Natural killer cell (primary cell): ENCODE measurements around the gene AATK. TPM values are rescaled to one million over a fixed set of nuclear protein-coding genes. Genes with fewer than 3 reads are reported as not detected.

Experiments
- ATAC-seq, 3 donors: fragments of 150-1000 bp in 2 of 3; fragments of 200-7000 bp in 1 of 3; cut with Tn5 transposase; 1 replicate in 1 of 3; 2 replicates in 2 of 3; pipeline ENCODE4 v1.10.0; 2021; ENCODE audit warnings: mild to moderate bottlenecking in 2 of 3, moderate library complexity in 2 of 3
- DNase-seq, 2 donors: peaks; one replicate each; pipeline versions ENCODE4 v3.0.0 to v3.0.0-alpha.2; 2013 to 2021; ENCODE audit warnings: mixed read lengths in 1 of 2
- H3K27ac ChIP-seq: one replicate; pipeline ENCODE4 v1.5.1; 2013; ENCODE audit warnings: mild to moderate bottlenecking, low read length
- H3K27me3 ChIP-seq: one replicate; pipeline ENCODE4 v1.6.1; 2013; ENCODE audit warnings: low read length; ENCODE audit not compliant: control insufficient read depth, insufficient read depth
- H3K36me3 ChIP-seq: one replicate; pipeline ENCODE4 v1.6.1; 2013; ENCODE audit warnings: low read length; ENCODE audit not compliant: control insufficient read depth, insufficient read depth
- H3K4me1 ChIP-seq: one replicate; pipeline ENCODE4 v1.6.1; 2013; ENCODE audit warnings: low read length; ENCODE audit not compliant: control insufficient read depth, insufficient read depth
- H3K4me3 ChIP-seq: one replicate; pipeline ENCODE4 v1.5.1; 2013; ENCODE audit warnings: low read length
- H3K9me3 ChIP-seq: one replicate; pipeline ENCODE4 v1.6.1; 2013; ENCODE audit warnings: low read length; ENCODE audit not compliant: control insufficient read depth, insufficient read depth
- H3K27ac Mint-ChIP-seq, 2 donors: one replicate each; pipeline ENCODE4 v1.8.0; 2022; ENCODE audit warnings: mild to moderate bottlenecking in 2 of 2, mixed read lengths in 2 of 2, moderate library complexity in 1 of 2
- H3K27me3 Mint-ChIP-seq, 2 donors: one replicate each; pipeline ENCODE4 v1.8.0; 2022; ENCODE audit warnings: low read depth in 2 of 2, mixed read lengths in 2 of 2
- H3K36me3 Mint-ChIP-seq: one replicate; pipeline ENCODE4 v1.8.0; 2022; ENCODE audit warnings: mixed read lengths
- H3K4me1 Mint-ChIP-seq, 2 donors: one replicate each; pipeline ENCODE4 v1.8.0; 2022; ENCODE audit warnings: mixed read lengths in 2 of 2
- H3K4me3 Mint-ChIP-seq: one replicate; pipeline ENCODE4 v1.8.0; 2022; ENCODE audit warnings: mild to moderate bottlenecking, moderate library complexity, mixed read lengths
- H3K9me3 Mint-ChIP-seq, 2 donors: one replicate each; pipeline ENCODE4 v1.8.0; 2022; ENCODE audit warnings: mixed read lengths in 2 of 2
- CTCF ChIP-seq: fragments of 200-600 bp; IDR thresholded peaks from one replicate; pipeline ENCODE4 v1.8.0; 2022; ENCODE audit warnings: antibody characterized with exemption
- WGBS: methylation state at CpG from one replicate; pipeline ENCODE4 v1.1.7; 2013; ENCODE audit warnings: missing lambda C conversion rate; ENCODE audit not compliant: insufficient coverage; 5-methylcytosine and 5-hydroxymethylcytosine counted together
- intact Hi-C: fragments of 100-400 bp; cut with micrococcal nuclease; formaldehyde crosslinking; loops from one replicate; pipeline ENCODE4 v1.14.2; 2022
- total RNA-seq, 4 donors: library from RNA; stranded (reverse); fragments of 120-200 nt in 1 of 4; gene quantifications; one replicate each; pipeline versions ENCODE4 v1.2.3 to v1.2.4, GENCODE V29; 2013 to 2022

AATK gene
- total RNA-seq, 3 donors from 2014 or later (not counting 1 experiment from before 2014, with no cell fraction given): 8.5 to 13.7 (median 10.4) TPM

- Histone ChIP-seq H3K4me1 (no peaks in the 10 kb centered on the region), H3K36me3 (no peaks in the 10 kb centered on the region), H3K9me3 (no peaks in the 10 kb centered on the region), H3K27ac (no peak overlapping the region), H3K4me3 (no peak overlapping the region), H3K27me3 (no peaks in the 10 kb centered on the region)
- Mint-ChIP-seq H3K9me3 (no peaks in the 10 kb centered on the region), H3K27ac (no peak overlapping the region), H3K27me3 (peaks cover 0 to 2% of the 10 kb centered on the region in 2 donors), H3K4me1 (no peaks in the 10 kb centered on the region), H3K36me3 (no peaks in the 10 kb centered on the region), H3K4me3 (no peak overlapping the region)
- WGBS: 92% methylated on average over 27 of the region's 27 CpGs
- DNase-seq (no peak), ATAC-seq (no peak)
- intact Hi-C loops: no loop called here
- TF ChIP-seq CTCF: no peak
Measured at GRCh38 chr17:81189670-81190530, 23.9 kb upstream of the AATK start.

- WGBS: 93% methylated on average over 7 of the region's 7 CpGs
Measured at GRCh38 chr17:81189016-81189415, 23.0 kb upstream of the AATK start.

DNA sequence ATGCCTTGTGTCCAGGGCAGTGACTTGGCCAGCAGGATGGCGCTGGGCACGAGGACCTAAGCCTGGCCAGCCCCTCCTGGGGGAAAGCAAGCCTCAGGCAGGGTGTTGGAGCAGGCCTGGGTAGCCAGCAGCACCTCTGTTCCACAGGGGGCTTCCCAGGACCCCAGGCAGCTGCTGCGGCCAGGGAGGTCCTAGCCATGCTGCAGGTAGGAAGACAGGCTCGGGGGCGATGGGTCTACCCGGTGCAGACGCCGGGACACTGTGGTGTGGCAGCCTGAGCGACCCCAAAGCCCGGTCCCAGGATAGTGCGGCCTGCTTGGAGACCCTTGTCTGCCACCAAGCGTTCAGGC, 22.4 kb upstream of the AATK start:
- no peaks in the 10 kb centered on the region for H3K36me3 ChIP-seq
- H3K27me3 ChIP-seq: no peaks in the 10 kb centered on the region
- intact Hi-C loops: no loop called here
- no peak for ATAC-seq
- H3K27ac ChIP-seq: no peak overlapping the region
- Mint-ChIP-seq H3K9me3 (no peaks in the 10 kb centered on the region), H3K27ac (no peak overlapping the region), H3K27me3 (peaks cover 0 to 2% of the 10 kb centered on the region in 2 donors), H3K4me3 (no peak overlapping the region), H3K4me1 (no peaks in the 10 kb centered on the region), H3K36me3 (no peaks in the 10 kb centered on the region)
- H3K4me1 ChIP-seq: no peaks in the 10 kb centered on the region
- 96% methylated on average over 12 of the region's 12 CpGs for WGBS
- no peaks in the 10 kb centered on the region for H3K9me3 ChIP-seq
- DNase-seq: no peak
- no peak for TF ChIP-seq CTCF
- no peak overlapping the region for H3K4me3 ChIP-seq

More at GRCh38 chr17:81189016-81189415, 23.0 kb upstream of the AATK start:
- no peak for TF ChIP-seq CTCF
- no peaks in the 10 kb centered on the region for H3K9me3 Mint-ChIP-seq
- peaks cover 0 to 2% of the 10 kb centered on the region in 2 donors for H3K27me3 Mint-ChIP-seq
- H3K4me3 Mint-ChIP-seq: no peak overlapping the region
- ATAC-seq (no peak), DNase-seq (no peak)
- H3K4me1 ChIP-seq: no peaks in the 10 kb centered on the region
- no peaks in the 10 kb centered on the region for H3K27me3 ChIP-seq
- H3K9me3 ChIP-seq: no peaks in the 10 kb centered on the region
- H3K4me3 ChIP-seq: no peak overlapping the region
- H3K36me3 ChIP-seq: no peaks in the 10 kb centered on the region
- intact Hi-C loops: no loop called here
- H3K27ac Mint-ChIP-seq: no peak overlapping the region
- no peak overlapping the region for H3K27ac ChIP-seq
- H3K36me3 Mint-ChIP-seq: no peaks in the 10 kb centered on the region
- no peaks in the 10 kb centered on the region for H3K4me1 Mint-ChIP-seq
